Spleen (tissue), 7 donors: ENCODE data around the gene HEMK1.

Experiments used
- POLR2AphosphoS5 ChIP-seq, 3 donors: sonication (generic); formaldehyde crosslinking; IDR thresholded peaks; one replicate each; pipeline ENCODE4 v1.5.1; 2017; ENCODE audit warnings: antibody characterized with exemption in 3 of 3
- TF ChIP-seq, protein P1 (sequence below), 11 experiments: fragments of 200-600 bp in 7 of 11; fragments of 450-650 bp in 4 of 11; sonication (generic) in 4 of 11; IDR thresholded peaks in 8 of 11; conservative IDR thresholded peaks in 3 of 11; 1 replicate in 7 of 11; 2 replicates in 4 of 11; pipeline versions ENCODE4 v1.4.0 to v1.8.0; 2016 to 2021; ENCODE audit warnings: antibody characterized with exemption in 11 of 11, inconsistent platforms in 4 of 11, mild to moderate bottlenecking in 1 of 11
- donor health status: DM: no; HTN: no; CAD: no; lungs with moderate emphysema.
- donor health status: DM: no; HTN: no; CAD: no.
- donor health status: DM: no; HTN: no; CAD: no.

DNA sequence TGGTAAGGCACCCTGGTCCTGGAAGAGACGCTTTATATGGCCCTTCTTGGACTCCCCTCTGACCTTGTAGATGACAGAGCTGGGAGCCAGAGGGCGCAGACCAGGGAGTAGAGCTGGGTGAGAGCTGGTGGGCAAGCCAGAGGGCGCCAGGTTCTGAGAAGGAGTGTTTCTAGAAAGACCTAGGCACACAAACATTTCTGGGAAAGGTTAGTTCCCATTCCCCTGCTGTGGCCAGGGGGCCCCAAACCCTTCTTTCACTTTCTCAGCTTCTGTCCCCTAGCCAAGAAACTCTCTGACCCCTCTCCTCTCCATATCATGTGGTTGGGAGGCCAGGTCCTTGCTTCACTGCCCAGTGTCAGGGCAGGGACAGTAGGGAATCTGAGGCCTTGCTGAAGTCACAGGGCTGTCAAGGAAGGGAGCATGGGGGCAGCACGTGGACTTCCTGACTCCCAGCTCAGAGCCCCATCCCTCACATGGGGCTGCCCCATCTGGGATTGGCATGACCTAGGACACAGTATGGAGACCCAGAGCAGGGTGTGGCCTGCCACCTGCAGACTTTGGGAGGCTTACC lies 3.6 kb downstream of the HEMK1 start:
- no peak for TF ChIP-seq POLR2AphosphoS5 (IDR thresholded peaks at IDR 0.05)
- TF ChIP-seq, protein P1, sequence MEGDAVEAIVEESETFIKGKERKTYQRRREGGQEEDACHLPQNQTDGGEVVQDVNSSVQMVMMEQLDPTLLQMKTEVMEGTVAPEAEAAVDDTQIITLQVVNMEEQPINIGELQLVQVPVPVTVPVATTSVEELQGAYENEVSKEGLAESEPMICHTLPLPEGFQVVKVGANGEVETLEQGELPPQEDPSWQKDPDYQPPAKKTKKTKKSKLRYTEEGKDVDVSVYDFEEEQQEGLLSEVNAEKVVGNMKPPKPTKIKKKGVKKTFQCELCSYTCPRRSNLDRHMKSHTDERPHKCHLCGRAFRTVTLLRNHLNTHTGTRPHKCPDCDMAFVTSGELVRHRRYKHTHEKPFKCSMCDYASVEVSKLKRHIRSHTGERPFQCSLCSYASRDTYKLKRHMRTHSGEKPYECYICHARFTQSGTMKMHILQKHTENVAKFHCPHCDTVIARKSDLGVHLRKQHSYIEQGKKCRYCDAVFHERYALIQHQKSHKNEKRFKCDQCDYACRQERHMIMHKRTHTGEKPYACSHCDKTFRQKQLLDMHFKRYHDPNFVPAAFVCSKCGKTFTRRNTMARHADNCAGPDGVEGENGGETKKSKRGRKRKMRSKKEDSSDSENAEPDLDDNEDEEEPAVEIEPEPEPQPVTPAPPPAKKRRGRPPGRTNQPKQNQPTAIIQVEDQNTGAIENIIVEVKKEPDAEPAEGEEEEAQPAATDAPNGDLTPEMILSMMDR (IDR thresholded peaks at IDR 0.05 in 8 of 11, conservative IDR thresholded peaks at IDR 0.05 in 3 of 11), result no peak
